Calu3 (cell line): ENCODE data around the gene BIRC7. TPM values are rescaled to one million over a fixed set of nuclear protein-coding genes. Genes with fewer than 3 reads are reported as not detected.

Experiments
- BruUV-seq: library from RNA; stranded (reverse); fragments of 400-500 nt; replicated peaks from 2 replicates; lab custom pipeline; 2021; lab: Mats Ljungman, UMichigan
- CTCF ChIA-PET: fragments of 300-600 bp; sonication (Branson Sonifier 250); formaldehyde crosslinking; loops from one replicate; lab custom pipeline; 2022; ENCODE audit warnings: antibody characterized with exemption; lab: Charles Lee
- DNase-seq: peaks from one replicate; pipeline ENCODE4 v3.0.0; 2022
- H3K27ac Mint-ChIP-seq: one replicate; pipeline ENCODE4 v1.8.0; 2022; ENCODE audit warnings: mixed read lengths; ENCODE audit not compliant: unreplicated experiment
- H3K27me3 Mint-ChIP-seq: one replicate; pipeline ENCODE4 v1.8.0; 2022; ENCODE audit warnings: mixed read lengths; ENCODE audit not compliant: unreplicated experiment
- H3K36me3 Mint-ChIP-seq: one replicate; pipeline ENCODE4 v1.8.0; 2022; ENCODE audit warnings: mild to moderate bottlenecking, moderate library complexity, mixed read lengths; ENCODE audit not compliant: insufficient read depth, unreplicated experiment
- H3K4me1 Mint-ChIP-seq: one replicate; pipeline ENCODE4 v1.8.0; 2022; ENCODE audit warnings: mild to moderate bottlenecking, low read depth, mixed read lengths; ENCODE audit not compliant: unreplicated experiment
- H3K4me3 Mint-ChIP-seq: one replicate; pipeline ENCODE4 v1.8.0; 2022; ENCODE audit warnings: mild to moderate bottlenecking, low read depth, moderate library complexity, mixed read lengths; ENCODE audit not compliant: unreplicated experiment
- H3K9me3 Mint-ChIP-seq: one replicate; pipeline ENCODE4 v1.8.0; 2022; ENCODE audit warnings: low read depth, mixed read lengths; ENCODE audit not compliant: unreplicated experiment
- CTCF ChIP-seq: fragments of 200-600 bp; IDR thresholded peaks from one replicate; pipeline ENCODE4 v1.8.0; 2022; ENCODE audit warnings: antibody characterized with exemption; ENCODE audit not compliant: unreplicated experiment
- intact Hi-C: fragments of 100-400 bp; cut with micrococcal nuclease; formaldehyde crosslinking; loops from one replicate; pipeline ENCODE4 v1.10.0; 2022; ENCODE audit not compliant: unreplicated experiment
- total RNA-seq: library from RNA; stranded (reverse); gene quantifications from 2 replicates; pipeline ENCODE4 v1.2.3, GENCODE V29; 2022

BIRC7 gene
- total RNA-seq, 1 experiment from 2014 or later = 0.26 TPM

- intact Hi-C loops = no loop called here
Observed at GRCh38 chr20:63244468-63244867, 8.8 kb downstream of the BIRC7 start.

GRCh38 chr20:63246490-63247288 is 11.0 kb downstream of the BIRC7 start:
- H3K4me3 Mint-ChIP-seq = no peak overlapping the region
- no peaks in the 10 kb centered on the region for H3K36me3 Mint-ChIP-seq
- no peak overlapping the region for H3K27ac Mint-ChIP-seq
- CTCF ChIA-PET = interaction anchor here (0.6 to 5.2 kb wide), 6 partner anchors 8 to 131 kb away, joined by 3 to 18 read pairs (median 4); no protein-coding TSS in a partner anchor
- no TSS peak for BruUV-seq
- no peak for TF ChIP-seq CTCF
- intact Hi-C loops = no loop called here
- DNase-seq = peak; percentile 52
- H3K9me3 Mint-ChIP-seq = peaks cover 3% of the 10 kb centered on the region
- H3K4me1 Mint-ChIP-seq = no peaks in the 10 kb centered on the region
- H3K27me3 Mint-ChIP-seq = peaks cover 95% of the 10 kb centered on the region

More at GRCh38 chr20:63244468-63244867, 8.8 kb downstream of the BIRC7 start:
- Mint-ChIP-seq H3K27ac (no peak overlapping the region), H3K27me3 (peaks cover 80% of the 10 kb centered on the region), H3K36me3 (no peaks in the 10 kb centered on the region), H3K9me3 (no peaks in the 10 kb centered on the region), H3K4me1 (no peaks in the 10 kb centered on the region), H3K4me3 (no peak overlapping the region)
- TF ChIP-seq CTCF = no peak
- DNase-seq = no peak
- CTCF ChIA-PET = interaction anchor here (5.2 kb wide), 1 partner anchor 20 kb away, joined by 18 read pairs; no protein-coding TSS in a partner anchor
- no TSS peak for BruUV-seq

- peaks cover 95% of the 10 kb centered on the region for H3K27me3 Mint-ChIP-seq
- no peaks in the 10 kb centered on the region for H3K4me1 Mint-ChIP-seq
- no peak overlapping the region for H3K27ac Mint-ChIP-seq
- BruUV-seq = no TSS peak
- H3K9me3 Mint-ChIP-seq = peaks cover 3% of the 10 kb centered on the region
- no peak for TF ChIP-seq CTCF
- no peak for DNase-seq
- H3K36me3 Mint-ChIP-seq = no peaks in the 10 kb centered on the region
- no peak overlapping the region for H3K4me3 Mint-ChIP-seq
- CTCF ChIA-PET = interaction anchor here (0.6 to 5.2 kb wide), 3 partner anchors 9 to 246 kb away, joined by 3 to 18 read pairs (median 6); no protein-coding TSS in a partner anchor
- intact Hi-C loops = no loop called here
Observed at GRCh38 chr20:63247671-63248228, 12.0 kb downstream of the BIRC7 start.

- Mint-ChIP-seq H3K4me3 (no peak overlapping the region), H3K27ac (no peak overlapping the region), H3K4me1 (no peaks in the 10 kb centered on the region), H3K27me3 (peaks cover 90% of the 10 kb centered on the region), H3K36me3 (no peaks in the 10 kb centered on the region), H3K9me3 (peaks cover 3% of the 10 kb centered on the region)
- DNase-seq = no peak
- CTCF ChIA-PET = interaction anchor here (0.7 to 5.2 kb wide), 3 partner anchors 11 to 33 kb away, joined by 4 to 18 read pairs (median 8); no protein-coding TSS in a partner anchor
- intact Hi-C loops = no loop called here
- no TSS peak for BruUV-seq
- TF ChIP-seq CTCF = no peak
Observed at GRCh38 chr20:63248835-63249591, 13.3 kb downstream of the BIRC7 start.
